Liver (tissue), 9 donors: ENCODE results near the gene RELB. TPM values are rescaled to one million over a fixed set of nuclear protein-coding genes. Genes with fewer than 3 reads are reported as not detected.

ENCODE experiments used
- DNase-seq: peaks from one replicate; pipeline ENCODE4 v3.0.0-alpha.2; 2017; ENCODE audit warnings: low spot score
- H3K27ac ChIP-seq, 2 donors: one replicate each; pipeline ENCODE4 v1.7.0; 2013; ENCODE audit warnings: inconsistent platforms in 2 of 2, low read length in 2 of 2, control low read depth in 1 of 2, low read depth in 1 of 2, mild to moderate bottlenecking in 1 of 2
- H3K27me3 ChIP-seq, 4 donors: one replicate each; pipeline versions ENCODE4 v1.6.1 to v1.7.0; 2013; ENCODE audit warnings: low read length in 3 of 4, inconsistent platforms in 1 of 4, mild to moderate bottlenecking in 1 of 4, moderate library complexity in 1 of 4; ENCODE audit not compliant: control insufficient read depth in 4 of 4, insufficient read depth in 4 of 4
- H3K36me3 ChIP-seq, 4 donors: one replicate each; pipeline versions ENCODE4 v1.6.1 to v1.7.0; 2013; ENCODE audit warnings: low read length in 3 of 4, mild to moderate bottlenecking in 3 of 4, low read depth in 1 of 4, moderate library complexity in 1 of 4; ENCODE audit not compliant: control insufficient read depth in 4 of 4, insufficient read depth in 3 of 4
- H3K4me1 ChIP-seq, 4 donors: one replicate each; pipeline versions ENCODE4 v1.6.1 to v1.7.0; 2013; ENCODE audit warnings: low read length in 3 of 4, mild to moderate bottlenecking in 3 of 4, moderate library complexity in 1 of 4; ENCODE audit not compliant: control insufficient read depth in 4 of 4, insufficient read depth in 4 of 4
- H3K4me3 ChIP-seq, 3 donors: one replicate each; pipeline versions ENCODE4 v1.6.1 to v1.7.0; 2013; ENCODE audit warnings: low read length in 3 of 3, control low read depth in 1 of 3, low read depth in 1 of 3, mild to moderate bottlenecking in 1 of 3
- H3K9ac ChIP-seq, 2 donors: one replicate each; pipeline ENCODE4 v1.7.0; 2013; ENCODE audit warnings: low read length in 2 of 2, mild to moderate bottlenecking in 2 of 2, moderate library complexity in 2 of 2, control low read depth in 1 of 2, low read depth in 1 of 2
- H3K9me3 ChIP-seq, 4 donors: one replicate each; pipeline versions ENCODE4 v1.6.1 to v1.7.0; 2013; ENCODE audit warnings: low read length in 3 of 4; ENCODE audit not compliant: control insufficient read depth in 4 of 4
- ATF3 ChIP-seq: IDR thresholded peaks from 2 replicates; pipeline ENCODE4 v1.6.1; 2016; ENCODE audit warnings: antibody characterized with exemption
- CTCF ChIP-seq: fragments of 150-350 bp; IDR thresholded peaks from 2 replicates; pipeline ENCODE4 v1.5.1; 2017; ENCODE audit warnings: improper control_type of control experiment, low read depth, low read length; ENCODE audit not compliant: missing input control
- EGR1 ChIP-seq, 2 donors: IDR thresholded peaks; 2 replicates each; pipeline ENCODE4 v1.6.1; 2016 to 2018; ENCODE audit warnings: antibody characterized with exemption in 2 of 2, low read depth in 2 of 2
- FOXA1 ChIP-seq: IDR thresholded peaks from 2 replicates; pipeline ENCODE4 v1.6.1; 2016; ENCODE audit warnings: antibody characterized with exemption
- FOXA2 ChIP-seq: IDR thresholded peaks from 2 replicates; pipeline ENCODE4 v1.6.1; 2016; ENCODE audit warnings: antibody characterized with exemption
- GABPA ChIP-seq, 2 donors: IDR thresholded peaks in 1 of 2; conservative IDR thresholded peaks in 1 of 2; 2 replicates each; pipeline ENCODE4 v1.6.1; 2016; ENCODE audit warnings: antibody characterized with exemption in 2 of 2, mild to moderate bottlenecking in 1 of 2, moderate library complexity in 1 of 2
- HNF4A ChIP-seq, 2 donors: conservative IDR thresholded peaks; 2 replicates each; pipeline ENCODE4 v1.6.1; 2016; ENCODE audit warnings: antibody characterized with exemption in 2 of 2, mild to moderate bottlenecking in 2 of 2
- HNF4G ChIP-seq: IDR thresholded peaks from 2 replicates; pipeline ENCODE4 v1.6.1; 2016; ENCODE audit warnings: antibody characterized with exemption
- JUND ChIP-seq, 2 donors: IDR thresholded peaks; 2 replicates each; pipeline ENCODE4 v1.6.1; 2016; ENCODE audit warnings: antibody characterized with exemption in 2 of 2
- MAX ChIP-seq: IDR thresholded peaks from 2 replicates; pipeline ENCODE4 v1.6.1; 2016; ENCODE audit warnings: antibody characterized with exemption
- NR2F2 ChIP-seq: IDR thresholded peaks from 2 replicates; pipeline ENCODE4 v1.6.1; 2016; ENCODE audit warnings: antibody characterized with exemption
- RAD21 ChIP-seq, 2 donors: IDR thresholded peaks; 2 replicates each; pipeline ENCODE4 v1.6.1; 2016; ENCODE audit warnings: antibody characterized with exemption in 2 of 2, mild to moderate bottlenecking in 2 of 2
- REST ChIP-seq: IDR thresholded peaks from 2 replicates; pipeline ENCODE4 v1.6.1; 2016; ENCODE audit warnings: antibody characterized with exemption, mild to moderate bottlenecking
- RXRA ChIP-seq, 2 donors: IDR thresholded peaks; 2 replicates each; pipeline ENCODE4 v1.6.1; 2017 to 2018; ENCODE audit warnings: antibody characterized with exemption in 2 of 2, mild to moderate bottlenecking in 1 of 2
- SP1 ChIP-seq: IDR thresholded peaks from 2 replicates; pipeline ENCODE4 v1.6.1; 2018; ENCODE audit warnings: antibody characterized with exemption, mild to moderate bottlenecking
- TAF1 ChIP-seq: conservative IDR thresholded peaks from 2 replicates; pipeline ENCODE4 v1.6.1; 2016; ENCODE audit warnings: antibody characterized with exemption, mild to moderate bottlenecking
- YY1 ChIP-seq: IDR thresholded peaks from 2 replicates; pipeline ENCODE4 v1.6.1; 2016; ENCODE audit warnings: antibody characterized with exemption, mild to moderate bottlenecking
- ZBTB33 ChIP-seq: IDR thresholded peaks from 2 replicates; pipeline ENCODE4 v1.6.1; 2016; ENCODE audit warnings: antibody characterized with exemption
- WGBS: extraction: QIAGEN DNeasy Blood & Tissue Kit; methylation state at CpG from one replicate; pipeline ENCODE4 v1.1.7; 2013; 5-methylcytosine and 5-hydroxymethylcytosine counted together
- polyA plus RNA-seq, 2 donors: library from polyadenylated mRNA; stranded (reverse) in 1 of 2; unstranded in 1 of 2; fragments of 200-250 nt in 1 of 2; fragments of >200 nt in 1 of 2; fragmentation: Nextera tagmentation in 1 of 2; extraction: Ambion mirVana in 1 of 2; gene quantifications; one replicate each; pipeline versions ENCODE4 v1.2.1 to v1.2.3, GENCODE V29; 2013 to 2015
- total RNA-seq, 2 donors: library from RNA; depleted of rRNA; stranded (reverse); fragments of >200 nt; gene quantifications; one replicate each; pipeline ENCODE4 v1.2.3, GENCODE V29; 2014
- donor health status: healthy.
- donor health status: healthy.
- donor health status: healthy.
- donor health status: healthy.
- donor health status: healthy.

The RELB gene
- total and polyA plus RNA-seq, 4 donors = 1.4 to 4.9 (median 2.6) TPM

GRCh38 chr19:45045671-45046353 lies 44.5 kb downstream of the RELB start:
- WGBS = 30% methylated on average over 14 of the region's 14 CpGs
- Histone ChIP-seq H3K36me3 (peaks cover 0 to 16% (median 8%) of the 10 kb centered on the region in 4 donors), H3K9me3 (no peaks in the 10 kb centered on the region)

More at GRCh38 chr19:45045671-45046353, 44.5 kb downstream of the RELB start:
- H3K27me3 ChIP-seq = no peaks in the 10 kb centered on the region
- H3K4me1 ChIP-seq = peaks cover 16 to 78% (median 73%) of the 10 kb centered on the region in 4 donors
- no peak for DNase-seq
- peak overlapping the region in 1 of 3 donors; percentile 27 for H3K4me3 ChIP-seq
- peak; percentile 66 for TF ChIP-seq REST
- peak in 1 of 2 donors; percentile 73 for TF ChIP-seq GABPA (IDR thresholded peaks at IDR 0.05 in 1 of 2, conservative IDR thresholded peaks at IDR 0.05 in 1 of 2)
- peak; percentile 72 to 88 for TF ChIP-seq RXRA (IDR thresholded peaks at IDR 0.05)
- TF ChIP-seq MAX = peak; percentile 85
- TF ChIP-seq TAF1 = no peak
- no peak for TF ChIP-seq EGR1 (IDR thresholded peaks at IDR 0.05; ENCODE audit: low read depth in 2 of 2)
- peak; percentile 82 to 86 for TF ChIP-seq HNF4A (conservative IDR thresholded peaks at IDR 0.05)
- TF ChIP-seq JUND (IDR thresholded peaks at IDR 0.05) = peak; percentile 31 to 38
- peak; percentile 74 for TF ChIP-seq ZBTB33
- TF ChIP-seq SP1 = peak; percentile 80
- peak; percentile 79 for TF ChIP-seq YY1
- TF ChIP-seq RAD21 (IDR thresholded peaks at IDR 0.05) = peak; percentile 32 to 40
- TF ChIP-seq NR2F2 = no peak
- peak; percentile 100 for TF ChIP-seq FOXA2
- TF ChIP-seq FOXA1 = peak; percentile 99
- TF ChIP-seq CTCF = no peak
- TF ChIP-seq HNF4G = peak; percentile 67
- TF ChIP-seq ATF3 = no peak
- H3K27ac ChIP-seq = peak overlapping the region; percentile 67 to 78
- H3K9ac ChIP-seq = peak overlapping the region in 1 of 2 donors; percentile 19
